HG03280 (cell line): ENCODE results near the gene GP9.
"Not testable (repeated sequence)": the region's sequence is repeated elsewhere in the genome, so short reads cannot be mapped to it uniquely, and the experiment has no call there.

Source experiments
- ATAC-seq: cut with Tn5 transposase; IDR thresholded peaks from one replicate; pipeline ENCODE4 v1.9.1; 2021; ENCODE audit warnings: mild to moderate bottlenecking, moderate library complexity; ENCODE audit not compliant: unreplicated experiment

GP9 gene

DNA sequence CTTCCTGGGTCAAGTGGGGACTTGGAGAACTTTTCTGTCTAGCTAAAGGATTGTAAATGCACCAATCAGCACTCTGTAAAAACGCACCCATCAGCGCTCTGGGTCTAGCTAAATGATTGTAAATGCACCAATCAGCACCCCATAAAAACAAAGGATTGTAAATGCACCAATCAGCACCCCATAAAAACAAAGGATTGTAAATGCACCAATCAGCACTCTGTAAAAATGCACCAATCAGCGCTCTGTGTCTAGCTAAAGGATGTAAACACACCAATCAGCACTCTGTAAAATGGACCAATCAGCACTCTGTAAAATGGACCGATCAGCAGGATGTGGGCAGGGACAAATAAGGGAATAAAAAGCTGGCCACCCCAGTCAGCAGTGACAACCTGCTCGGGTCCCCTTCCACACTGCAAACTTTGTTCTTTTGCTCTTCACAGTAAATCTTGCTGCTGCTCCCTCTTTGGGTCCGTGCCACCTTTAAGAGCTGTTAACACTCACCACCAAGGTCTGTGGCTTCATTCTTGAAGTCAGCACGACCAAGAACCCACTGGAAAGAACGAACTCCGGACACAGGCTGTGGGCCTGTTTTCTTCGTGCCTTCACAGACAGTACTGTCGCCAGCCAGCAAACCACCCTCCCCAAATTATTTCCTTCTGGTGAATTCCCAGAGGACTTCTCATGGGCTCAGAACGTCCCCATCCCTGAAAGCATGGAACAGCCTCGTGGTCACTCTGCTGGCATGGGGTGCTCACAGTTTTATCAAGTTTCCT lies 8.9 kb downstream of the GP9 start:
- not testable (repeated sequence) for ATAC-seq

DNA sequence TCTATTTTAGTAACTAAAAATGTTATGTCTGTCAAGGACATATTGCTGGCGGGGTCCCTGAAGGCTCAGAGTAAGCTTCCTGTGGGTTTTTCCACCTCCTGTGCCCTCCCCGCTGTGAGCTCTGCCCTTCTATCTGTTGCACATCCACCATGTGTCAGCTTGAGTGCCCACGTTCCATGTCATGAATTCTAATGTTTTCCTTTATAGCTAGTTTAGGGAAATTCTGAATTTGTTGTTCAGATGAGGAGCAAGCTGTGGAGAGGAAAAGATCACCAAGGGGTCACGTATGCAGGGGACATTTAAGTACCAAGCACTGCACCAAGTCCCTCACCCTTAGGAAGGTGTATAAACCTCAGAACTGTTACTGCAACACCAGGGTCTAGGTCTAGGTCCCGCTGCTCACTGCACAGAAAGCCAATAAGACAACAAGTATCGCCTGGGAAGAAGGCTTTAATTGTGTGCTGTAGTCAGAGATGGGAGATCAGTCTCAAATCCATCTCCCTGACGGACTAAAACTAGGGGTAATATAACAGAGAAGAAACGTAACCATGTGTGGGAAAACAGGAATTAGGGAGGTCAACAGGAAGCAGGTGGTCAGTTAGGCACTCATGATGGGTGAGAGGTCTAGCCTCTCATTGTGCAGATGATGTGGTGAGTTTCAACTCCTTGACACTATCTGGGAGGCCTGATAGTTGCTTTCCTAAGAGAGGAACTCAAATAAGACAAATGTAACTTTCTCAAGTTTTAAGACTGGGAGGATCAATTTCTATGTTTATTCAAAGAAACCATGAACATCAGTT lies 9.7 kb downstream of the GP9 start:
- no peak for ATAC-seq

DNA sequence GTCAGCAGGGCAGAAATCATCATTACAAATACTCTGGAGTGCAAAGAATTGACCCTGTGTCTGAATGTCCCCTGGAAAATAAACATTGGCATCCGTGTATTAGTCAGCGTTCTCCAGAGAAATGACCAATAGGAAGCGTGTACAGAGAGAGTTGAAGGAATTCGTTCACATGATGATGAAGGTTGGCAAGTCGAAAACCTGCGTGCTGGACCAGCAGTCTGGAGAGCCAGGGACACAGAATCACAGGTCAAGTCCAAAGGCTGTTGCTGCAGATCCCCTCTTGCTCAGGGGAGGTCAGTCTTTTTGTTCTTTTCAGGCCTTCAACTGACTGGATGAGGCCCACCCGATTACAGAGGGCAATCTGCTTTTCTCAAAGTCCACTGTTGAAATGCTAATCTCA lies 16.6 kb downstream of the GP9 start:
- no peak for ATAC-seq

DNA sequence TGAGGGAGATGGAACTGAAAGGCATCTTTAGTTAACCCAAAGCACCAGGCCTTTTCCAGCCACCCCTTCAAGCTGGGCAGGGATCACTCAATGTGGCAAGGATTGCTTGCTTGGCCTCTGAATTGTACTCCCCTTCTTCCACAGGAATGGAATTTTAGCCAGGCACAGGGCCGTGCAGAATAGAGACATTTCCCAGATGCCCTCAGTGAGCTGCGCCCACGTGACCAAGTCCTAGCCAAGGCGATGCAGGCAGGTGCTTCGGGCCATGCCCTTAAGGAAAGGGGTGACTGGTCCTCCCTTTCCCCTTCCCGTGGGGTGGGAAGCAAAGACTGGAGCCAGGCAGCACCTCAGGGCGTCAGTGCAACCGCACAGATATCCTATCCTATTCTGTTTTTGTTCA lies 17.9 kb downstream of the GP9 start:
- ATAC-seq = no peak

DNA sequence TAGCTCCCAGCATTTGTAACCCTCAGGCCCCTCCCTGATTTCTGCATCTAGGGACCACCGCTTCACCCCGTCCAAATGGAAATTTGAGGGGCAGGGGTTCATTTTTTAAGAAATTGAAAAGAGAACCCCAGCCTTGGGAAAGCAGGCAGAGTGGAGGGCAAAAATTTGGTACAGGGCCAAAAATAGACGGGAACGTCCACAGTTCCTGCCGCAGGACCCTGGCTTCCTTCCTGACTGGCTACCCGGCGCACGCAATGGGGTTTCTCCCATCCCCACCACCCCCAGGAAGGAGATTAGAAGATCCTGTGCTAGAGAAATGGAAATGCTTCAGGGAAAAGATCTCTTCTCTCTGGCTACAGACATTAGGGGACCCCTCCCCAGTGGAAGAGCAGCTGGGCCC lies 20.9 kb downstream of the GP9 start:
- ATAC-seq = no peak

DNA sequence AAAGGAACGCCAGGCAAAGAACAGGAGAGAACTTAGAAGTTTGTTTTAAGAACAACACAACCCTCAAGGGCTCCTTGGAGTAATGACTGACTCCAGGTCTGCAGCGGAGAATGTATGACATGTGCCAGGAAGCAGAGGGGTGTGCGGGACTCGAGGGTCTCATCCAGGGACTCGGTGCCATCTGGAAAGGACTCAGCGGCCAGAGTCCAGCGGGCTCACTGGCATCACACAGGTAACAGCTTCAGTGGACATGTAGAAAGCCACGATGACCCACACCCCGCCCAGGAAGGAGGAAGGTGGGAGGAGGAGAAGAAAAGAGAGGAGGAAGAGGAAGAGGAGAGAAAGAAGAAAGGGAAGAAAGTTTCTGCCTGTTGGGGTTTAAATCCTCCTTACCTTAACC lies 21.4 kb downstream of the GP9 start:
- ATAC-seq = no peak

DNA sequence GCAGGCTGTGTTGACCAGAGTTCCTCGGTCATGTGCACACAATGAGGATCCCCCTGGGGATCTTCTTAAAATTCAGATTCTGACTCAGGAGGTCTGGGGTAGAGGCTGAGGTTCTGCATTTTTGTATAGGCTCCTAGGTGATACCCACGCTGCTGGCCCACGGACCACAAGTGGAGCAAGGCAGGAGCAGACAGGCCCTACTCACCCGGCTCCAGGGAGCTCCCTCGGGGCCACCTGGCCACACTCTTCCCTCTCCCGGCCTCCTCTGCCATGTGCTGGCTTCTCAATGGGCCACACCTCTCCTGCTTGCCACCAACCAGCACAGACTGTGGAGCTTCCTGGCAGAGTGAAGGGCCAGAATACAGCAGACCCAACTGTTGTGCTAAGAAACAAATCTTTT lies 23.9 kb downstream of the GP9 start:
- no peak for ATAC-seq

DNA sequence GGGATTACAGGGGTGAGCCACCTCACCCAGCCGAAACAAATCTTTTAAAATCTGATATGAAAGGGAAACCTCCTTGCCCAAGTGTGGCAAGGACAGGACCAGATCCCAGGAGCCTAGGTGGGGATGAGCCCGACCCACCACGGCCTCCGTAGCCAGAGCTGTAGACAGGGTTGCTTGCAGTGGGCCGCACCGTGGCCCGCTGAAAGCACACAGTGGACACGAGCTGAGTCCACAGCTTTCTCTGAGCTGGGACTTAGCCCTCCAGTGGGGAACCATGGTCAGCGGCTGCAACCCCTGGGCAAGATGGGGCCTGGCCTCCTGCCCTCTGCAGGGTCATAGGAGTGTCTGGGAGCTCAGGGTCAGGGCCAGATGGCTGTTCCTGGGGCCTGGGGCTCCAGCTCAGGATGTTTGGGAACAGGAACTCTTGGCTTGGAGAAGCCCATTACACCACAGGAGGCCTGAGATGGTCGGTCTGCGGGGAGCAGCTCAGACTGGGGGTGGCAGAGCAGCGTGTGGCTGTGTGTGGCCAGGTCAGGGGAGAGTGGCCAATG lies 24.7 kb downstream of the GP9 start:
- ATAC-seq = no peak

DNA sequence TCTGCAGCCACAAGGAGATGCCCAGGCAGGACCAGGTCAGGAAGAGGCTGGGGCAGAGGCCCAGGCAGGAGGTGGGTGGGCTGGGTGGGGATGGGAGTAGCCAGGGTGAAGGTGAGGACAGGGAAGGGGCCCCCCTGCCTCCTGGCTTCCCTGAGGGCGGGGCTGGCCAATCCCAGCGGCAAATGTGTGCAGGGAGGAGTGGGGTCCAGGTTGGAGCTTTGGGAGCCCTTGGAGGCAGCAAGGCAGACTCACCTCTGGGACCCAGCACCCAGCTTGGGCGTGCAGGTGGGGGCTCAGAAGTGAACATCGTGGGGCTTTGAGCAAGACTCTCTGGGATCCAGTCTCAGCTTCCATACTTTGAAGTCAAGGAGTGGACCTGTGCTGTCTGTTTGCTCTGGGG lies 25.2 kb downstream of the GP9 start:
- ATAC-seq = no peak

DNA sequence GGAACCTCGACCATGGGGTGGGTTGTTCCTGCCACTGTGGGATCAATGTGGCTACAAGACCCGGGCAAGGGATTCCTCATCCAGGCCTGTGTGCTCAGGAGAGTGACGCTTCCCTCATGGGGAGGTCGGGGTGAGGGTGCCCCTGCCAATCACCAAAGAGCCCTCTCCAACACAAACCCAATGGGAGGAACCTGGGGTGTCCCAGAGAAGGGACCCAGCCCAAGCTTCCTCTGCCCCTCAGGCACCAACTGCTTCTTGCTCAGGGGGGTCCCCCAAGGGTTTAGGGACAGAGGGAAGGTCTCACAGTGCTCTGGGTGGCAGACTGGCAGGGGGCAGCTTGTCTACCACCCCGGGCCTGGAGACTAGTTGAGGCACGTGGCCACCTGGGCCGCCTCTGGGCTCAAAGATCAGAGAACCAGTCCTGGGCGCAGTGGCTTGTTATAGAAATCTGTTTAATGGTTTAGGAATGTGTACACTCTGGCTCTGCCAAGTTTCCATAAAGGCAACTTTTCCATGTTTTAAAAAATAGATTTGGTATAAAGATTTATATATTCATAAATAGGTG lies 26.6 kb downstream of the GP9 start:
- no peak for ATAC-seq

DNA sequence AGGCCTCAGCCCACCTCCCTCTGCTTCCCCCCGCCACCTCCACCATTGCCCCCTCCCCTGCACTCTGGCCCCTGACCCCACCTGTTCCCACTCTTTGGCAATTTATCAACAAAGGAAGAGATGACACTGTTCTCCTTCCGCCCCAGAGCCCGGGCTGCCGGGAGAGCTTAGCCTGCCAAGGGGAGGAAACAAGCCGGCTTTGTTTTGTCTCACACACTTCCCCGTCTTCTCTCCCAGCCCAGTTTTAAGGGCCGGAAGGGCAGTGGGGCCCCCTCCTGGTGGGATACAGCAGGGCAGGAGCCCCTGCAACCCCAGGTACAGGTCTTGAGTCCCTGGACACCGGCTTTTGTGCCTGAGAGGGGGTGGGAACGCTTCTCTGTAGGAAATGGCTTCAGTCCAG lies 27.3 kb downstream of the GP9 start:
- ATAC-seq = peak; percentile 46

DNA sequence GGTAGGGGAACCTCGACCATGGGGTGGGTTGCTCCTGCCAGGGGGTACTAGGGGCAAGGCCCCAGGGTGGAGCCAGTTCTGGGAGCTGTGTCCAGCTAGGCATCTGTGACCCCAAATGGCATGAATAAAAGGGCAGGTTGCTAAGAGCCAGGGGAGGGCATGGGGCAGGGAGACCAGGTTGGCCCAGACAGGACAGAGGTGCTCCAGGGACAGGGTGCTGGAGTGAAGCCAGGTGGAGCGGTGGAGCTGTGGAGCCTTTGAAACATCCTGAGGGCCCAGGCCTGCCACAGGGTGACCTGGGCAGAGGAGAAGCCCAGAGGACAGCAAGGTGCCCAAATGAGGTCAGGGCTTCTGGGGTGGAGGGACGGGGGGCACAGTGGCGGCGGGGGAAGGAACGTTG lies 27.7 kb downstream of the GP9 start:
- ATAC-seq = not testable (repeated sequence)

DNA sequence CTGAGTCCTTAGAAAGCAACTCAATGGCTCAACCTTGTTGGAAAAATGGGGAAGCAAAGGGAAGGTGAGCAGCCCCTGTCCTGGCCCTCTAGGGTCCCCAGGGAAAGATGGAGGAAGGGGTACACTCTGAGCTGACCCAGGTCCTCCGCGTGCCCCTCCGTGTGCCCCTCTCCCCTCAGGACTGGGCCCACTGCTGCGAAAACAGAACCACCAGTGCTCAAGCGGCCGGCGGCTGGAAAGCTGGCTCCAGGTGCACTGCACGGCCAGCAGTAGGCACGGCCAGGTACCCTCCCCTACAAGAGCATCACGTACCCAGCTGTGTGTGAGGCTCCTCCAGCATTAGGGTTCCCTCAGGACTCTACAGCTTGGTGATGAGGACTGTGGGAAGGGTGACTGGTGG lies 34.7 kb downstream of the GP9 start:
- no peak for ATAC-seq

DNA sequence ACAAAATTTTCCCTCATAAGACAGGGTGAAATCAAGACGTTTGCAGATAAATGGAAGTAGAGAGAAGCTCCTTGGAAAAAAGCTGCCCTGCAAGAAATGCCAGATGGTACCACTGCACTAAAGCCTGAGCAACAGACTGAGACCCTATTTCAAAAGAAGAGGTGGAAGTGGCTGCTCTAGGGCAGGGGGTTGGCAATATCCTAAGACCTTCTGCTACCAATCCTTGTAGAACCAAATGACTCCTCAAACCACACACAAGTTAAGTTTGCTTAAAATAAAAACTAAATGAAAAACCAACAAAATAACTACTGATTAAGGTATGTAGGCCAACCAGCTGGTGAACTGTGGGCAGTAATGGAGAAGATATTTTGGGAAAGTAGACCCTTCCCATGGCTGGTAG lies 39.7 kb downstream of the GP9 start:
- no peak for ATAC-seq

DNA sequence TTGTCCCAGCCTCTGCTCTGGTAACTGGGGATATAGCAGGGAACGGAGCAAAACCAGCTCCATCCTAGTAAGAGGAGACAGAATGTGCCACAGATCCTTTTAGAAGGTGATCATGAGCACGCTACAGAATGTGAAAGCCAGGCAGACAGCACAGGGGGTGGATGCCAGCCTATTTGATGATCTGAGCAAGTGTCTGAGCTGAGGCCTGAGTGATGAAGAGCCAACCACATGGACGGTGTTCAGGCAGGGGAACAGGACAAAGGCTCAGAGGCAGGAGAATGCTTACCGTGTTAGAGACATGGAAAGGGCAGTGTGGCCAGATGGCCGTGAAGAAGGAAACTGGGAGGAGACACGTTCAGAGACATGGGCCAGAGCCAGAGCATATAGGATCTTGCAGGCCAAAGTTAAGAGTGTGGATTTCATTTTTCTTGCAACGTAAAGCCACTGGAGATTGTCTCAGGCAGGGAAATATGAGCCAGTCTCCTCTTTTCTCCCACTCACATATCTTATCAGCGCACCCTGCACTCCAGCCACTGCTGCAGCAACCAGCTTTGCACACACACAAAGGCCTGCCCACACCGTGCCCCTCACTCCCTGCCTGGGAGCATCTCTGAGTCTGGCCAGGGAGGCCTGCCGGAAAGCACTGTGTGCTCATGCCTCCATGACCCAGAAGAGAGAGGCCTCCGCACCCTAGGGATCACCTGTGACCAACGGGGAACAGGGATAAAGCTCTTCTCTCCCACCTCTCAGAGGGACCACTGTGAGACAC lies 41.0 kb downstream of the GP9 start:
- ATAC-seq = no peak

DNA sequence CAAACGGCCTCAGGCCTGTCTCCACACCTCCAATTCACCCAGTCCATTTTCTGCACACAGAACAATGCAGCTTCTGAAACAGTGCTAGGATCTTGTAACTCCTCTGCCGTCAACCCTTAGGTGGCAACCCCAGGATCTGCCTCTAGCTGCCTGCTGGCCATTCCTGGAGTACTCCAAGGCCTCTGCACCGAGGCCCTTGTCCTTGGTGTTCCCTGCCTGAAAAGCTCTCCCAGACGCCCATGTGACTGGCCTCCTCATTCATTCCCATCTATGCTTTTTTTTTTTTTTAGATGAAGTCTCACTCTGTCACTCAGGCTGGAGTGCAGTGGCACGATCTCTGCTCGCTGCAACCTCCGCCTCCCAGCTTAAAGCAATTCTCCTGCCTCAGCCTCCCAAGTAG lies 42.7 kb downstream of the GP9 start:
- ATAC-seq = no peak

DNA sequence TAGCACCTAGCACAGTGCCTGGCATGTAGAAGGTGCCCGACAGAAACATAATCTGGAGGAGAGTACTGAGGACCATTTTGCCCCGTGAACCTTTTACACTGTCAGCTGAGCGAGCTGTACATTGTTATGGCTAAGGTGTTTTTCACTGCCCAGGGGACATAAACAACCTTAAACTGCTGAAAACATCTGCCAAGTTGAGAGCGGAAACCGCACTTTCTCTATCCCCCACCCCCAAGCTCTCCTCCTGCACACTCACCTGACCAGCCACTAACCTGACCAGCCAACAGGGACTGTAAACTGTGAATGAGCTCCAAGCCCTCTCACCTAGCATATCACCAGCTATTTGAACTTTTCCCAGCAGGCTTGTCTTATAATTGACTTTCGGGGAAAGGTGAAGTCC lies 43.5 kb downstream of the GP9 start:
- ATAC-seq = no peak

DNA sequence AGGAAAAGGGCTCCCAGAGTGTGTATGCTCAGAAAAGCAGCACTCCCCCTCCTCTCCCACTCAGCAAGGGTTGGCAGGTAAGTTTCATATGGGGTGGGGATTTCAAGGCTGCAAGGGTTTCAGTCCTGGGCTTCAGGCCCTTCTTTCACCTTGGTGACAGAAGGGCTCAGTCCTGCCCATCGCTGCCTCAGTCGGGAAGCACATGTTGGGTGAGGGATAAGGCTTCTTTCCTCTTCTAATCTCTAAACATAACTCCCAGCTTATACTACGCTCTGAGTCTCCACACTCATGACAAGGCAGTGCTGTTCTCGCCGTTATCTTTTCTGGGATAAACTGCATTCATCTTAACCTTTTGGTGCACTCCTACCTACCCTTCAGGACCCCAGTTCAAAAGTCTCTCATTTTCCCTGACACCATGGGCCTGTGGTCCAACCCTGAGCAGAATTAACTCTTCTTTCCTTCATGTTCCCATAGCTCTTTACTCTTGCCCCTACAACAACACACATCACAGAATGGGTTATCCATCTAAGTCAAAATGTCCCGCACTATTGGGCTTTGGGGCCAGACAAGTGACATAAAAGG lies 44.0 kb downstream of the GP9 start:
- ATAC-seq = no peak

DNA sequence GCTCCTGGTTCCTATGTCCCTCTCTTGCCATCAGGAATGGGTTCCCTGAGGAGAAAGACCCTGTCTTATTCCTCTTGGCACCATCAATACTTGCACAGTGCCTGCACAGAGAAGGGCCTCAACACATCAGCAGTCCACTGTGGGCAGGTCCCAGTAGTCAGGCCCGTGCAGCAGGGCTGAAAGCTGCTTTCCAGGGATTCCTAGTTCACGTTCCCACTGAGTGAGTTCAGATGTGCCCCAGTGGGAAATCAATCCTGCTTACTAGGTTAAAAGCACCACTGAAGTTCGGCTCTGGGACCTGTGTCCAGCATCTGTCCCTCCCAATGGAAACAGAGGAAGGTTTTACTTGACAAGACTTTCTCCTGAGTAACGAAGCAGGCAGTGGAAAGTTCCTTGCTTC lies 45.3 kb downstream of the GP9 start:
- ATAC-seq = no peak

DNA sequence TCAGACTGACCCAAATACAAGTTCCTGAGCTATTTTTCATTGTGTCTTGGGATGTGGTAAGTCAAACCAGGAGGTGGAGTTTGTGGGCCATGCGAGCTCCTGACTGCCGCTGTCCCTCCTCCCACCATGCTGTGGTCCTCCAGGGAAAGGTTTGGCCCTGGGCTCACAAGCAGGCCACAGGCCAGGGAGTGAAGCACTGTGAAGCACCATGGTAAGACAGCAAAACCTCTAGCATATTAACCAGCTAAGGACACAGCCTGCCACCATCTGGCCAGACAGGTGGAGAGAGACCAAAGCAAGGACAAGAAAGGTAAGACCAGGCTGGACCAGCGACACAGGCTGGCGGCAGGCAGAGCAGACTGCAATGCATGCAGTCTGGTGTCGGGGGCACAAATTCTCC lies 45.7 kb downstream of the GP9 start:
- ATAC-seq = no peak
